SU-DHL-6 (cell line): ENCODE results near the gene KRTAP5-2.

ENCODE experiments used
- EZH2phosphoT487 ChIP-seq: fragments of 200-600 bp; sonication (generic), shearing (Covaris generic); conservative IDR thresholded peaks from 2 replicates; pipeline ENCODE4 v1.6.1; 2018; ENCODE audit warnings: mild to moderate bottlenecking, antibody characterized with exemption, low read length, moderate library complexity, mixed read lengths
- TF ChIP-seq, protein P1 (sequence below): fragments of 200-600 bp; sonication (generic); IDR thresholded peaks from one replicate; pipeline ENCODE4 v1.5.1; 2017; ENCODE audit warnings: antibody characterized with exemption, mild to moderate bottlenecking, low read length, moderate library complexity; ENCODE audit not compliant: insufficient read depth, poor library complexity, severe bottlenecking

DNA sequence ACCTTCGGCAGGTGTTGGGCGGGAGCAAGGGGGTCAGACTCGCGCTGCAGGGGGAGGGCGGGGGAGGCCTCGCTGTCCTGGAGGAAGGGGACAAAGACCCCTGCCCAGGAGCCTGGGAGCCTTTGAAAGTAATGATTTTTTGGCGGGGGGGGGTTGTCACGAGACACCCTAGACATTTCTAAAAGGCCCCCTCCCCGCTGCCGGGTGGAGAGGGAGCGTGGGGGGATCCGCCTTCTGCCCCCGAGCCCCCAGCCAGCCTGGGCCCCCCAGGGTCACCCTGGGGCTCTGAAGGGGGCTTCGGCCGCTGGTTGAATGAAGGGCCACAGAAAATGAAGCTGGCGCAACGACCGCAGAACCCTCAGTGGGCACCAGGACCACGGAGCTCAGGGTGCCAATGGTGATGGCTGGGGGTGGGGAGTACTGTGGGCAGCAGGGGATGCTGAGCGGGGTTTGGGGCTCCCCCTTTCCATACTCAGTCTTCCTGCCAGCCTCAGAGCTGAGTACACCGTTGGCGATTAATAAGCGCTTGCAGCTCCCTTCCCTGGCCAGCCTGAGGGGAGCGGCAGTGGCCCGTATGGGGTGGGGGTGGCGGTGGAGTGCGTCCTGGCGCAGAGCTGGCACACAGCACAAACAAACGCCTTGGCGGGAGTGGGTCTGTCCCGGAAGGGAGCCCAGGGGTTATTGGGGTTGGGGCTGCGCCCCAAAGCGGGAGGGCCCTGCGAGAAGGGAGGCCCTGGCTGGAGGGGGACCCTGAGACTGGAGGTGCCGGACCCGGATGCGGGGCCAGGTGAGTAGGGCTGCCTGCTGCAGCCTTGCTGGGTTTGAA is 24.8 kb downstream of the KRTAP5-2 start:
- TF ChIP-seq, protein P1, sequence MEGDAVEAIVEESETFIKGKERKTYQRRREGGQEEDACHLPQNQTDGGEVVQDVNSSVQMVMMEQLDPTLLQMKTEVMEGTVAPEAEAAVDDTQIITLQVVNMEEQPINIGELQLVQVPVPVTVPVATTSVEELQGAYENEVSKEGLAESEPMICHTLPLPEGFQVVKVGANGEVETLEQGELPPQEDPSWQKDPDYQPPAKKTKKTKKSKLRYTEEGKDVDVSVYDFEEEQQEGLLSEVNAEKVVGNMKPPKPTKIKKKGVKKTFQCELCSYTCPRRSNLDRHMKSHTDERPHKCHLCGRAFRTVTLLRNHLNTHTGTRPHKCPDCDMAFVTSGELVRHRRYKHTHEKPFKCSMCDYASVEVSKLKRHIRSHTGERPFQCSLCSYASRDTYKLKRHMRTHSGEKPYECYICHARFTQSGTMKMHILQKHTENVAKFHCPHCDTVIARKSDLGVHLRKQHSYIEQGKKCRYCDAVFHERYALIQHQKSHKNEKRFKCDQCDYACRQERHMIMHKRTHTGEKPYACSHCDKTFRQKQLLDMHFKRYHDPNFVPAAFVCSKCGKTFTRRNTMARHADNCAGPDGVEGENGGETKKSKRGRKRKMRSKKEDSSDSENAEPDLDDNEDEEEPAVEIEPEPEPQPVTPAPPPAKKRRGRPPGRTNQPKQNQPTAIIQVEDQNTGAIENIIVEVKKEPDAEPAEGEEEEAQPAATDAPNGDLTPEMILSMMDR, result no peak
- no peak for TF ChIP-seq EZH2phosphoT487
